Adipocyte (in vitro differentiated cells): ENCODE data around the gene AUTS2.
"Not testable (repeated sequence)": the region's sequence is repeated elsewhere in the genome, so short reads cannot be mapped to it uniquely, and the experiment has no call there.

Source experiments
- DNase-seq: peaks from one replicate; pipeline ENCODE4 v3.0.0-alpha.2; 2015; ENCODE audit warnings: low read depth
- H3K27me3 ChIP-seq: replicated peaks from 2 replicates; pipeline ENCODE4 v1.7.0; 2013; ENCODE audit warnings: mild to moderate bottlenecking, low read length, moderate library complexity; ENCODE audit not compliant: control insufficient read depth, insufficient read depth
- H3K36me3 ChIP-seq: 2 replicates; pipeline ENCODE4 v1.7.0; 2013; ENCODE audit warnings: low read length, mild to moderate bottlenecking, moderate library complexity; ENCODE audit not compliant: control insufficient read depth, insufficient read depth, severe bottlenecking
- H3K4me1 ChIP-seq: 2 replicates; pipeline ENCODE4 v1.7.0; 2013; ENCODE audit warnings: mild to moderate bottlenecking, low read length, moderate library complexity; ENCODE audit not compliant: control insufficient read depth, insufficient read depth
- H3K4me3 ChIP-seq: 2 replicates; pipeline ENCODE4 v1.7.0; 2013; ENCODE audit warnings: mild to moderate bottlenecking, low read length, moderate library complexity
- H3K9ac ChIP-seq: 2 replicates; pipeline ENCODE4 v1.7.0; 2013; ENCODE audit warnings: mild to moderate bottlenecking, low read length, moderate library complexity
- H3K9me3 ChIP-seq: 2 replicates; pipeline ENCODE4 v1.7.0; 2013; ENCODE audit warnings: mild to moderate bottlenecking, low read length, moderate library complexity; ENCODE audit not compliant: control insufficient read depth

The AUTS2 gene

DNA sequence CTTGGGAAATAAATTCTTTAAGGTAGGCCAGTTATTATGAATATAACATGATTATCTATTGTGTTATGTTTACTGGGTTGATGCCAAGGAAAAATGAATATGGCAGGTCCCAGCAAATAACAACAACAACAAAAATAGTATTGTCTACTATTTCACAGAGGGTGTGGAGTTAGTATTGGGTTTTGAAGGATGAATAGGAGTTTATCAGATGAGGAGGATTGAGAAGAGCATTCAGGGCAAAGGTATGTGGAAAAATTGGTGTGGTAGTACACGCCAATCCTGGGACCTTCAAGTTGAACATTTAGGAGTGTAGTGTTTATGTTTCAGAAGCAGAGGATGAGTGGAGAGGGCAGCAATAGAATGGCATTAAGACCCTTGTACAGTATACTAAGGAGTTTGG, 671.9 kb downstream of the AUTS2 start:
- DNase-seq = no peak
- Histone ChIP-seq H3K9me3 (no peaks in the 10 kb centered on the region), H3K36me3 (no peaks in the 10 kb centered on the region)

DNA sequence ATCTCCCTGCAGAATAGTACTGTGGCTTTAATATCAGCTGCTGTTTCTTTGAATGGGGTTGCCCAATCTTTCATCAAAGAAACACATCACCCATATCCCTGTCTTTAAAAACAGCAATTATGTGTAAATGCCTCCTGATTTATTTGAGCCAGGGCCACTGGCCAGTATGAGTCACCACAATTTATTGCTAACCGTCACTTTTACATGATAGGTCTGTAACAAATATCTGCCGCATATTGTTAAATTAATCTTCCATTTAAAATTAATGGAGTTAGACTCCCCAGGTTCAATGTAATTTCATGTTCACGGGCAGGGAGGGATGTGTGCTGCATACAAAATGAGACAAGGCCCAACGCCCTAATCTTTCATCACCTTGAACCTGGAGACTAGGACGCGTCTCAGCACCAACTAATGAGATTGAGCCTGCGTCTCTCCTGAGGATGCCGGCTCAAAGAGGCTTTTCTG, 673.4 kb downstream of the AUTS2 start:
- H3K36me3 ChIP-seq = no peaks in the 10 kb centered on the region
- DNase-seq = no peak
- no peak overlapping the region for H3K4me3 ChIP-seq
- peaks cover 4% of the 10 kb centered on the region for H3K27me3 ChIP-seq
- no peak overlapping the region for H3K9ac ChIP-seq
- no peaks in the 10 kb centered on the region for H3K9me3 ChIP-seq
- peaks cover 17% of the 10 kb centered on the region for H3K4me1 ChIP-seq

More for the DNA sequence above, 671.9 kb downstream of the AUTS2 start:
- Histone ChIP-seq H3K4me3 (no peak overlapping the region), H3K9ac (no peak overlapping the region), H3K27me3 (peaks cover 4% of the 10 kb centered on the region), H3K4me1 (peaks cover 26% of the 10 kb centered on the region)

DNA sequence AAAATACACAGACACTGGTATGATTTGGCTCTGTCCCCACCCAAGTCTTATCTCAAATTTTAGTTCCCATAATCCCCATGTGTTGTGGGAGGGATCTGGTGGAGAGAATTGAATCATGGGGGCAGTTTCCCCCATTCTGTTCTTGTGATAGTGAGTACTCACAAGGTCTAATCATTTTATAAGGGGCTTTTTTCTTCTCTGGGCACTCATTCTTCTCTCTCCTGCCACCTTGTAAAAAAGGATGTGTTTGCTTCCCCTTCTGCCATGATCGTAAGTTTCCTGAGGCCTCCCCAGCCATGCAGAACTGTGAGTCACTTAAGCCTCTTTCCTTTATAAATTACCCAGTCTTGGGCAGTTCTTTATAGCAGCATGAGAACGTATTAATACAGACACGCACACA, 677.3 kb downstream of the AUTS2 start:
- not testable (repeated sequence) for DNase-seq, H3K4me3 ChIP-seq, H3K36me3 ChIP-seq, H3K4me1 ChIP-seq, H3K27me3 ChIP-seq, H3K9me3 ChIP-seq, H3K9ac ChIP-seq

DNA sequence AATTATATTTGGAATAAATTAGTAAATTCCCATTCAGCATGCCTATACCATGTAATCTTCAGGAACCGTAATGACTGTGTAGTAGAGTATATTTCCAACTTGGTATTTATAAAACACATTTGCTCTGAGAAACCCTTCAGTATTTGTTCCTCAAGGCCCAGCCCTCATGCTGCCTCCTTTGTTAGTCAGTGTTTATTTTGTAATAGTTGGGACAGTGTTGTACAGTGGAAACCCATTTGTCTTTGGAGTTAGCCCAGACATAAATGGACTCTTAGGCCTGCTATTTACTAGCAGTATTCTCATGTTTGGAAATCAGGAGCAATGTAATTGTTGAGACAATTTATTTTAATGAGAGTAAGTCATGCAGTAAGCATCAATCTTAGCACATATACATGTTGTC, 686.9 kb downstream of the AUTS2 start:
- no peaks in the 10 kb centered on the region for H3K36me3 ChIP-seq
- H3K9ac ChIP-seq = no peak overlapping the region
- peaks cover 17% of the 10 kb centered on the region for H3K4me1 ChIP-seq
- H3K4me3 ChIP-seq = no peak overlapping the region
- no peaks in the 10 kb centered on the region for H3K9me3 ChIP-seq
- DNase-seq = no peak
- H3K27me3 ChIP-seq = no peaks in the 10 kb centered on the region

DNA sequence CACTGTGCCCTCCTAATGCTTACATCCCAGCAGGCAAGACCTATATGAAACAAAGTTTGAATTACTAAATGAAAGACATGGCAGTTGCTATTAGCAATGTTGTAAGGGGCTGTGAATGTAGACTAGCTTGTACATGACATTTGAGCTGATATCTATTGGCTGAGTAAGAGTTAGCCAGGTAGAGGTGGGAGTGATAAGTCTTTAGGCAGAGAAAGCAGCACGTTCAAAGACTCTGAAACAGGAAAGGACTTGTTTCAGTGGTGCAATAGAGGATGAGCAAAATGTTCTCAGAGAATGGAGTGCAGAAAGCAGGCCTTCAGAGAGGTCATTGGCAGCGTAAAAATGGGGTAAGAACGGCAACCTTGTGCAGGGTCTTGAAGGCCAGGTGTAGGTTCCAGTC, 687.6 kb downstream of the AUTS2 start:
- Histone ChIP-seq H3K4me3 (no peak overlapping the region), H3K36me3 (no peaks in the 10 kb centered on the region), H3K9ac (no peak overlapping the region), H3K9me3 (no peaks in the 10 kb centered on the region), H3K4me1 (peaks cover 17% of the 10 kb centered on the region), H3K27me3 (no peaks in the 10 kb centered on the region)
- DNase-seq = no peak

DNA sequence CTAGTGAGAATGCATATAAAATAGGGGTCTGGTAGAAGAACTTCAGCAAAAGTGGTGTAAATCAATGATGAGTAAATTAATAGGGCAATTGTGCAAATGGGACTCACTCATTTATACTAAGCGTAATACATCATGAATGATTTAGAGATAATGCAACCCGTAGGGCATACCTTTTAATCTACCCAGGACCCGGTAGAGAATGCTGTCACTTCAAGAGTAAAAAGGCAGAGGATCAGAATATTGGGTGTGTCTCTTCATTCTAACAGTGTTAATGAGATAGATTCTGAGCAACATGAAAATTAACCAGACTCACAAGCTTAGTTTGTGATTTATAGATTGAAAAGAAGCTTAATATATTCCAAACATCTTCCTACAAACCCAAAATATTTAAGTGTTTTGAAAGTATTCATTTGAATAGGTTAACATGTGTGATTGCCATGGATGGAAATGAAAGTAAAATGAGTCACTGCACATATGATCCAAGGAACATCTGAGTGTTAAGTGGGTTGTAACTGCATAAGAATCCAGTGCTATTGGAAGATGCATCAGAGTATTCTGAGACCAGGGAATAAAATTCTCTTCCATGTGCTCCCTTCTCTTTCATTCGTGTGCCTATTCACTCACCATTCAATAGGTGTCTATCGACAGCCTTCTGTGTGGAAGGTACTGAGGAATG, 690.6 kb downstream of the AUTS2 start:
- no peak overlapping the region for H3K9ac ChIP-seq
- DNase-seq = peak; percentile 59
- H3K4me3 ChIP-seq = peak overlapping the region; percentile 39

DNA sequence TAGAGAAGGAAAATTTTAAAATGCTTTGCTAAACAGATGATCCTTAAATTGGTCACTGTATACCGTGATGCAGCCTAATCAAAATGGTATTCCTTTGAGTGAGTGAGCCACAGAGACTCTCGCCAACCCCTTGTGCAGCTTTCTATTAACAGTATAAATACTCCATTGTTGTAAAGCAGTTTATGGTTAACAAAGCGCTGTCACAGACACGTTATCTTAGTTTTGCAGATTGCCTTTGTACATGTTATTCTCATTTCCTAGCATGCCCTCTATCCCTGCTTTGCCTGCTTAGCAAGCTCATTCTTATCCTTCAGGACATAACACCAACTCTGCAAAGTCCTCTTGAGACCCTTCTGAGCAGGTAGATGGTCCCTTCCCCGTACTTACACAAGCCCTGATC, 694.4 kb downstream of the AUTS2 start:
- H3K9me3 ChIP-seq = no peaks in the 10 kb centered on the region
- no peak for DNase-seq

More for the DNA sequence above, 690.6 kb downstream of the AUTS2 start:
- Histone ChIP-seq H3K36me3 (no peaks in the 10 kb centered on the region), H3K4me1 (peaks cover 17% of the 10 kb centered on the region), H3K9me3 (no peaks in the 10 kb centered on the region), H3K27me3 (no peaks in the 10 kb centered on the region)

DNA sequence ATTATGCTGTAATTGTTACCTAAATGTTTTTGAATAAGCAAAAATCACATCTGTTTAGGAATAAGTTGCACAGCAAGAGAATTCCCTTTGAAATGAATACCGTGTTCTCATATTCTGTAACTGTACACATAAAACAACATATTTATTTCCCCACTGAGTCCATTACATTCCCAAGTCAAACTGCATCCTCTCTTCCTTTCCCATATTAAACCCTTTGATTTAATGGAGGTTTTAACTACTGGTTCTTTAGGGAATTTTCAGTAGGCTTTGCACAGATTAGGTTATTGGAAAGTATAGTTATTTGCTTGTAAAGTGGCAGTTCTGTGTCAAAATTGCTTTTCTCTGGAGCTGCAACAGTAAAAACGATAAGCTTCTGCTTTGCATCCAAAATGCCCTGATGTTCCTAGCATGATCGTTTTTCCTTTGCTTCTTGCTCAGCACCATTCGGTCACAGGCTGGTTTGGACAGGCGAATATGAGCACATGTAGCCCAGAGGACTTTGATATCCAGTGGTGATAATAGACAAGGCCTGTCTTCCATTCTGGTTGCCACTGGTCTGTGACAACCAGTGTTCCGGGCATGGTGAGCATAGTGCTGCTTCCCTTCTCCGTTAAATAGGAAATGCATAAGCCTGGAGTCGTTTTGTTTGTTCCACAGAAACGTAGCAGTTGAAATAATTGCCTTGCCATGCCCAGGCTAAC, 696.1 kb downstream of the AUTS2 start:
- DNase-seq = no peak
- Histone ChIP-seq H3K4me3 (no peak overlapping the region), H3K9me3 (no peaks in the 10 kb centered on the region), H3K36me3 (no peaks in the 10 kb centered on the region), H3K4me1 (peaks cover 1% of the 10 kb centered on the region), H3K9ac (no peak overlapping the region), H3K27me3 (no peaks in the 10 kb centered on the region)

More for the DNA sequence above, 694.4 kb downstream of the AUTS2 start:
- Histone ChIP-seq H3K9ac (no peak overlapping the region), H3K36me3 (no peaks in the 10 kb centered on the region), H3K4me1 (peaks cover 8% of the 10 kb centered on the region), H3K4me3 (no peak overlapping the region), H3K27me3 (no peaks in the 10 kb centered on the region)

DNA sequence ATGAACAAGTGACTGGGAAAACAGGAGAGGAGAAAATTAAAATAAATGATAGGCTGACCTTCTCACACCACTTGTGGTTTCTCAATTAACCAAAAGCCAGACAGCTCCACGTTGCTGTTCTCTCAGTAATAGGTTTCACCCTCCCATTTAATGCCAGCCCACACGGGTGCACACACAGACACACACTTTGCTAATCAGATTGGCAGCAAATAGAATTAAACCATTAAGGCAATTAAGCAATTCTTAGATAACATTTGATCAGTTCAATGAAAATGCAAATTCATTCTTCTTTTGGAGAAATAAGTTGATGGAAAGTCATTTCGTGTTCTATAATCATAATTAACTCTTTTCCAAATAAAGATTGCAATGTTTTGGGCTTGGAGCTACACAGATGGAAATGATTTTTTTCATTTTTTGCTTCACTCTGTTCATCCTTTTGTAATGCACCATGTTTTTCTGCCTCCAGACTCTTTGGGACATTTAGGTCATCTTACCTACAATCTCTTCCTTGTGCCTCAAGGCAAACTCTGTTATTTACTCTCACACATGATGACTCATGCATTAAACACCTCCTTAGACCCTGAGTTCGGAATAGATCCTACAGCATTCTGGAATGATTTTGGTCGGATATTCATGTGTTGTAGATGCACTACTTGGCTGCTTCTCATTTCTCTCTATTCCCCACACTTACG, 700.7 kb downstream of the AUTS2 start:
- DNase-seq = no peak

DNA sequence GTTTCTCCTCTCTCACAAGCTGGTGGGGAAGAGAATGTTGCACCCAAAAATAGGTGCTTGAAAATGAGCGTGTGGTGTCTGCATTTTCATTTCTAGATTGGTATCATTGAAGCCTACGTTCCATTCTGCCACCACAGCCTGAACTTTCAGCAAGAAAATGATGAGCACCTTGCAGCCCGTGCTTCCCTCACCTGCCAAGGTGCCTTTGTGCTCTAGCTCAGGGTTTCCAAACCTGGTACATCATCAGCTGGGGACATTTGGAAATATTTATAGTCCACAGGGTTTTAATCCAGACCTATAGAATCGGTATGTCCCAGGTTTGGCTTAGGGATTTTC, 701.2 kb downstream of the AUTS2 start:
- Histone ChIP-seq H3K9me3 (no peaks in the 10 kb centered on the region), H3K4me3 (no peak overlapping the region), H3K4me1 (no peaks in the 10 kb centered on the region), H3K36me3 (no peaks in the 10 kb centered on the region), H3K27me3 (no peaks in the 10 kb centered on the region), H3K9ac (no peak overlapping the region)
- no peak for DNase-seq

More for the DNA sequence above, 700.7 kb downstream of the AUTS2 start:
- Histone ChIP-seq H3K27me3 (no peaks in the 10 kb centered on the region), H3K9me3 (no peaks in the 10 kb centered on the region), H3K9ac (no peak overlapping the region), H3K4me3 (no peak overlapping the region), H3K36me3 (no peaks in the 10 kb centered on the region), H3K4me1 (no peaks in the 10 kb centered on the region)

DNA sequence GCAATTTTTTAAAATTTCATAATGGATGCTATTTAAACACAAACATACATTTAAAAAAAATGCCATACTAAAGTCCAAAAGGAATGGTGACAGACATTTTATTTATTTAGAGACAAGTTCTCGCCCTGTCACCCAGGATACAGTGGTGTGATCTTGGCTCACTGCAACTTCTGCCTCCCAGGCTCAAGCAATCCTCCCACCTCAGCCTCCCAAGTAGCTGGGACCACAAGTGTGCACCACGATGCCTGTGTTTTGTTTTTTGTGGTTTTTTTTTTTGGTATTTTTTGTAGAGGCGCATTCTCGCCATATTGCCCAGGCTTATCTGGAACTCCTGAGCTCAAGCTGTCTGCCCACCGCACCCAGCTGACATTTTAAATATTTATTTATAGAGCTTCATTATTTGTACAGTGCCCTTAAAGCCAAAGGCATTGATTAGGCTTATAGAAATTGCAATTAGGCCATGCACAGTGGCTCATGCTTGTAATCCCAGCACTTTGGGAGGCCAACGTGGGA, 703.5 kb downstream of the AUTS2 start:
- H3K9me3 ChIP-seq = no peaks in the 10 kb centered on the region
- DNase-seq = no peak
- H3K27me3 ChIP-seq = no peaks in the 10 kb centered on the region
- no peak overlapping the region for H3K4me3 ChIP-seq
- no peaks in the 10 kb centered on the region for H3K36me3 ChIP-seq
- no peak overlapping the region for H3K9ac ChIP-seq
- no peaks in the 10 kb centered on the region for H3K4me1 ChIP-seq
